IgD-negative memory B cell (primary cell): ENCODE results near the gene RNF11. TPM values are rescaled to one million over a fixed set of nuclear protein-coding genes. Genes with fewer than 3 reads are reported as not detected.

Experiments used
- H3K27ac Mint-ChIP-seq, 3 donors: one replicate each; pipeline ENCODE4 v1.8.0; 2020 to 2022; ENCODE audit warnings: mild to moderate bottlenecking in 3 of 3, mixed read lengths in 3 of 3, moderate library complexity in 1 of 3
- H3K27me3 Mint-ChIP-seq: one replicate; pipeline ENCODE4 v1.8.0; 2021; ENCODE audit warnings: mixed read lengths
- H3K36me3 Mint-ChIP-seq: one replicate; pipeline ENCODE4 v1.8.0; 2020; ENCODE audit warnings: mild to moderate bottlenecking, mixed read lengths
- H3K4me1 Mint-ChIP-seq, 3 donors: one replicate each; pipeline ENCODE4 v1.8.0; 2020 to 2022; ENCODE audit warnings: mixed read lengths in 3 of 3, mild to moderate bottlenecking in 1 of 3
- H3K4me3 Mint-ChIP-seq, 4 donors: one replicate each; pipeline ENCODE4 v1.8.0; 2020 to 2022; ENCODE audit warnings: mild to moderate bottlenecking in 4 of 4, mixed read lengths in 4 of 4, moderate library complexity in 3 of 4
- H3K9me3 Mint-ChIP-seq, 3 donors: one replicate each; pipeline ENCODE4 v1.8.0; 2020 to 2021; ENCODE audit warnings: mixed read lengths in 3 of 3, mild to moderate bottlenecking in 1 of 3
- polyA plus RNA-seq: library from polyadenylated mRNA; unstranded; fragments of 300-500 nt; fragmentation: Illumina TruSeq; gene quantifications from one replicate; pipeline ENCODE4 v1.2.3, GENCODE V29; 2021

The RNF11 gene
- polyA plus RNA-seq, 1 donor from 2014 or later: 14.9 TPM

DNA sequence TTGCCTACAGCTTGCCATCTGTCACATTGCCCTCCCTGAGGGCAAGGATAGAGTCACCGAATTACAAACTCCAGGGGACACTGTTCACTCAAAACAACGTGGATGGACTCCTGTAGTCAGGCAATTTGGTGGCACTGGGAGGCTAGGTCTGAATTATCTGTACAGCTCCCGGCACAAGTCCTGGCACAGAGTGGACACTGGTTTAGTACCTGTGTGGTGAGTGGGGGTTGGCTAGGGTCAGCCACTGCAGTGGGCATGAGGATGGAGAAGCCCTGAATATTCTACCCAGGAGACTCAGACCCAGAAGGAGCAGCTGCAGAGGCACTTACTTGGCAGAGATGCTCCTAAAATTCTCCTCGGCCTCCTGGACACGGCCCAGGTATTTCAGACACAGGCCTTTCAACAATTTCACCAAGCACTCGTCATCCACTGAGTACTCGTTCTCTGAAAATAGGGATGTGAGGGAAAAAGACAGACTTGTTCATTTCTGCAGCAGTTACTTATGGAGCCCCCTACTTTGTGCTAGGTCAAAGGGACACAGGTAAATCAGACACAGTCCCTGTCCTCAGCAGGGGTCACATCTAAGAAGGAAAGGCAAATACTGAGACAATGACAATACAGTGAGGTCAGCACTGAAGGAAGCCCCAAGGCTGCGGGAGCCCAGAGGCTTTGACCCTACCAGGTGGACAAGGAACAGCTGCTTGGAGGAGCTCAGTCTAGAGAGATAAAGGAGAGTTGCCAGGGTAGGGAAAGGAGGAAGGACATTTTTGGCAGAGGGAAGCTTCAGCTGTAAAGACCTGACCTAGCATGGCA, 53.8 kb downstream of the RNF11 start:
- Mint-ChIP-seq H3K4me3 (peak overlapping the region in 1 of 4 donors; percentile 49), H3K27ac (peak overlapping the region in 1 of 3 donors; percentile 20), H3K36me3 (no peaks in the 10 kb centered on the region), H3K9me3 (no peaks in the 10 kb centered on the region), H3K4me1 (peaks cover 0 to 4% (median 1%) of the 10 kb centered on the region in 3 donors), H3K27me3 (peaks cover 1% of the 10 kb centered on the region)

DNA sequence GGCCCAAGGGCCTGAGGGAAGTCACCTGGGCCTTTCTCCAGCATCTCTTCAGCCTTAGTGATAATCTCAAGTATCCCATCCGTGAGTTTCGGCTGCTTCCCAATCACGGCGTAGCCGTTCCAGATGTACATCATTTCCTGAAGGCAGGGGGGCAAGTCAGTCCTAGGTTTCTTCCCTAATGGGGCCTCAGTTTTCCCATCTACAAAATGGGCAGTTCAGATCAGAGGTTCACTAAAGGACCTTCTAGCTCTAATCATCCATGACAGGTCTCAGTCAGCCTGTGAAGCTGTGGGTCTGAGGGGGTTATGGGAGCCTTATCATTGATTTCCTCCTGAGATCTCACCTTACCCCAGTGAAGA, 54.4 kb downstream of the RNF11 start:
- H3K4me3 Mint-ChIP-seq: no peak overlapping the region
- no peaks in the 10 kb centered on the region for H3K27me3 Mint-ChIP-seq
- peak overlapping the region in 1 of 3 donors; percentile 20 for H3K27ac Mint-ChIP-seq
- H3K4me1 Mint-ChIP-seq: peaks cover 0 to 4% (median 2%) of the 10 kb centered on the region in 3 donors
- no peaks in the 10 kb centered on the region for H3K9me3 Mint-ChIP-seq
- H3K36me3 Mint-ChIP-seq: no peaks in the 10 kb centered on the region

DNA sequence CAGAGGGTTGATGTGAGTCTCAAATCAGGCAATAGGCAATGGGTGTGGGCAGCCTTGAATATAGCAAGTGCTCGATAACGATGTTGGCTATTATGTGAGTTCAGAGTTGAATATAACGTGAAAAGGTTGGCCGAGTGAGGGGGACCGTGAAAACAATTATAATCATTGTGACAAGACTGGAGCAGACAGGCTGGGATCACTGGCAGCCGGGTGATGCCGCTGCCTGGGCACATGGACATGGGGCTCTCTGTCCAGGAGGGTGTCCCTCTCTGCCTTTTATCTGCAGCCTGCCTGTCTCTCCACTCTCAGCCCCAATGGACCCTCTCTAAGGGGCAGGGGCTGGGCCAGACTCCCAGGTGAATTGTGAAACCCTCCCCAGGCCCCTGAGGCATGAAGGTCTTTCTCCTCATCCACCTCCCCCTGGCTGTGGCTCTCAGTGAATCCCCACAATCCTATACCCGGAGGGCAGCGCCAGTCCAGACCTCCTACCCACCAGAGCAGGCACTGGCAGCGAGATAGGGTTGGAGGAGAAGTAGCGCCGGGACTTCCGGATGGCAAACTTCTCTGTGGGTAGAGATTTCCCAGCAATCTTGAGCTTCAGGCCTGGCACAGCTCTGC, 57.9 kb downstream of the RNF11 start:
- no peaks in the 10 kb centered on the region for H3K9me3 Mint-ChIP-seq
- no peaks in the 10 kb centered on the region for H3K36me3 Mint-ChIP-seq
- peak overlapping the region in 1 of 3 donors; percentile 19 for H3K27ac Mint-ChIP-seq
- H3K27me3 Mint-ChIP-seq: peaks cover 2% of the 10 kb centered on the region
- no peak overlapping the region for H3K4me3 Mint-ChIP-seq
- peaks cover 2 to 4% (median 4%) of the 10 kb centered on the region in 3 donors for H3K4me1 Mint-ChIP-seq

DNA sequence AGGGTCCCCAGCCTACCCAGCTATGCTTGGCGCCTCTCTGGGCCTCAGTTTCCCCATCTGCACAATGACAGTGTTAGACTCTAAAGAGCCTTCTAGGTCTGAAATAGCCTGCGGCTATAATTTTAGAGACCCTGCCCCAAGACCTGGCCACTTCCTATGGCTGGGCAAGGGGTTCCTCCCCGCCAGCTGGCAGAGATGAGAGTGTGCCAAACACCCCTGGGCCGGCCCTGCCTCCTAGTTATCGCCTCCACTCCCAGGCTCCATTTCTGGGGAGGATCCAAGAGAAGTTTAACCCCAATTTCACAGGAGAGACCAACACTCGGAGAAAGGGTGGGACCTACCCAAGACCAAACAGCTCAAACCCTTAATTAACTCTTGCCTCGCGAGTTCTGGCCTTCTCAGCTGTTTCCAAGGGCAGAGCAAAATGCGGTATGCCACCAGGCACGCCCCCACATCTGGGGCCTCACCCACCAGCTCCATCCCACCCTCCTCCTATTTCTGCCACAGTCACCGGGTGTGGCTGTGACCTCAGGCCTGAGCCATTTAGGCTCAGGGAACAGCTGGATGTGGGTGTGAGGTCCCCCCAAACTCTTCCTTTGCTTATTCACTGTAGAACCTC, 58.6 kb downstream of the RNF11 start:
- Mint-ChIP-seq H3K4me1 (peaks cover 2 to 4% (median 4%) of the 10 kb centered on the region in 3 donors), H3K27ac (no peak overlapping the region)

DNA sequence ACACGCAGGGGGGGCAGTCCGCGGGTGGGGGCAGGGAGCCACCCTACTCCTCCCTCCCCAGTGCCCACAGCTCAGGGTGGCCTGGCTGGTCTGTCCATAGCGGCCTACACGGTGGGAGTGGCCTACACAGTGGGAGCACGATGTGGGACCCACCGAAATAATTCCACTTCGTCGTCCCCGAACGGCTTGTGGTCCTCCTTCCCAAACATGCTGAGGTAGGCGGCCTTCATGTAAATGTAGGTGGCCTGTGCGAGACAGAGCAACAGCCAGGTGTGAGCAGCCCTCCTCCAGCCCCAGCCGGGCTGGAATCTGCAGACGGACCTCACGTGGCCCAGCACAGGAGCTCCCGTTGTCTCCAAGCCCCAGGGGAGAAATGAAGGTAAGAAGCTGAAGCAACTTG, 59.9 kb downstream of the RNF11 start:
- peak overlapping the region in 1 of 4 donors; percentile 33 for H3K4me3 Mint-ChIP-seq
- H3K36me3 Mint-ChIP-seq: no peaks in the 10 kb centered on the region
- H3K9me3 Mint-ChIP-seq: no peaks in the 10 kb centered on the region
- H3K27ac Mint-ChIP-seq: no peak overlapping the region
- peaks cover 2 to 4% (median 4%) of the 10 kb centered on the region in 3 donors for H3K4me1 Mint-ChIP-seq
- H3K27me3 Mint-ChIP-seq: peaks cover 2% of the 10 kb centered on the region

More for the DNA sequence above, 58.6 kb downstream of the RNF11 start:
- Mint-ChIP-seq H3K9me3 (no peaks in the 10 kb centered on the region), H3K4me3 (no peak overlapping the region), H3K27me3 (peaks cover 2% of the 10 kb centered on the region), H3K36me3 (no peaks in the 10 kb centered on the region)

DNA sequence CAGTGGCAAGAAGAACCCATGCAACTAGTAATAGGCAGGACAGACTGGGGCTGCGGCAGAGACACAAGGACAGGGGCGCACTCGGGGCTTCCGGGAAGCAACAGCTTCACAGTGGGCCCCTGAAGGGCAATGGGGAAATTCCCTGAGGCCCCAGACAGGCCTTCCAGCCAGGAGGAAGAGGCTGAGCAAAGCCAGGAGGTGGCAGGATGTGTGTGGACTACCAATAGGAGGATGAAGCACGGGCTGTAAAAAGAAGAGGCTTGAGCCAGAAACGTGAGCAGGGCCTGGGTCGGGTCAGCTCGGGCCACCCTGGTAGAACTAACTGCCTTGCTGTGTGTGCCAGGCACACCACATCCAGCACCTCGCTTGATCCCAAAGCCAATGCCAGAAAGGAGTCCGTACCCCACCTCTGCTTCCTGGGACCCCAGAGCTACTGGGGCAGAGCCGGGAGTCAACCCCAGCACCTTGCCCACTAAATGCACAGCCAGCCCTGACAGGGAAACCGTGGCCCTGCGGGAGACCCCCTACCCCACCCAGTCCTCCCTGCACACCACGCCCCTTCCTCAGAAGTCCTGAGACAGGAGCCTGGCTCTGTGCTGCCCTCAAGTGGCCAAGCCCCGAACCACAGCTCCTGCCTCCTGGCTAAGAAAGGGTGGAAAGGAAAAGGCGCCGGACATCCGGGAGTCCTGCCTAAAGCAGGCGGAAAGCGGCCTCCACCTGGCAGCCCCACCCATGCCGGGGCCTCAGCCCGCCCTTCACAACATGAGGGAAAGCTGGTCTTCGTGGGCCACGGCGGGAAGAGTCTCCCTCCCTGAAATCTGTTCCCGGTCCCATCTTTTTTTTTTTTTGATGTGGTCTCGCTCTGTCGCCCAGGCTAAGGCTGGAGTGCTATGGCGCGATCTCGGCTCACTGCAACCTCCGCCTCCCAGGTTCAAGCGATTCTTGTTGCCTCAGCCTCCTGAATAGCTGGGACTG, 60.6 kb downstream of the RNF11 start:
- H3K36me3 Mint-ChIP-seq: no peaks in the 10 kb centered on the region
- H3K4me3 Mint-ChIP-seq: peak overlapping the region; percentile 29 to 81 (median 69)
- peaks cover 2% of the 10 kb centered on the region for H3K27me3 Mint-ChIP-seq
- peaks cover 2 to 4% (median 4%) of the 10 kb centered on the region in 3 donors for H3K4me1 Mint-ChIP-seq
- no peak overlapping the region for H3K27ac Mint-ChIP-seq
- no peaks in the 10 kb centered on the region for H3K9me3 Mint-ChIP-seq

DNA sequence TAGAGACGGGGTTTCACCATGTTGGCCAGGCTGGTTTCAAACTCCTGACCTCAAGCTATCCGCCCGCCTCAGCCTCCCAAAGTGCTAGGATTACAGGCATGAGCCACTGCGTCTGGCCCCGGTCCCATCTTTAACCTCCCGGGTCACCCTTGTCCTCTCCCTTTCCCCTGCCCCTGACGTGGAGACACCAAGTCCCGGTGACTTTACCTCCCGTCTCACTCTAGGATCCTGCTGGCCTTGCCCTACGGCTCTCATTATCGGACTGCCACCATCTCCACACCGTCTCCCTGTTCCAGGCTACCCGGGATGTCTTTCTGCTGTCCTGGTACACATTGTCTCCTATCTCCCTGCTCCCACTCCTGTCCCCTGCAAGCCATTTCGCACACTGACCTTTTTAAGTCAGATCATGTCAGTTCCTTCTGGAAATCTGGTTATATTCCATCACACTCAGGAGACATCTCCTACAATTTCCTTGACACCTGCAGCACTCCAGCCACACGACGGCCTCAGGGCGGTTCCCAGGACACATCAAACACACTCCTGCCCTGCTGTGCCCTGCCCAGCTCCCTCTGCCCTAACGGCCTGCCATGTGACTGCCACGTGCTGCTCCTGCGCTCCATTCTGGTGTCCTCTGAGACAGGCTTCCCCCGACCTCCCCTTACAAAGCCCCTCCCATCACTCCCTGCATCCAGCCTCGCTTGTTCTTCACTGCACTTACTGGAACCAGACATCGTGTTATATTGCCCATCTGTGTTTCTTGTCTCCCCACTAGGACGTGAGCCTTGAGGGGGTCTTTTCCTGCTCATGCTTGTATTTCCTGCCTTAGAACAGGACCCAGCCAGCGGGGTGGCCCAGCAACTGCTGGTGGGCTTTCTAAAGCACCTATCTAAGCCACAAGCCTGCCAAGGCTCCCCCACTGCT, 61.6 kb downstream of the RNF11 start:
- Mint-ChIP-seq H3K9me3 (no peaks in the 10 kb centered on the region), H3K36me3 (no peaks in the 10 kb centered on the region), H3K27ac (no peak overlapping the region), H3K27me3 (peaks cover 6% of the 10 kb centered on the region), H3K4me3 (peak overlapping the region in 3 of 4 donors; percentile 68 to 76 (median 75)), H3K4me1 (peaks cover 2 to 4% (median 4%) of the 10 kb centered on the region in 3 donors)

DNA sequence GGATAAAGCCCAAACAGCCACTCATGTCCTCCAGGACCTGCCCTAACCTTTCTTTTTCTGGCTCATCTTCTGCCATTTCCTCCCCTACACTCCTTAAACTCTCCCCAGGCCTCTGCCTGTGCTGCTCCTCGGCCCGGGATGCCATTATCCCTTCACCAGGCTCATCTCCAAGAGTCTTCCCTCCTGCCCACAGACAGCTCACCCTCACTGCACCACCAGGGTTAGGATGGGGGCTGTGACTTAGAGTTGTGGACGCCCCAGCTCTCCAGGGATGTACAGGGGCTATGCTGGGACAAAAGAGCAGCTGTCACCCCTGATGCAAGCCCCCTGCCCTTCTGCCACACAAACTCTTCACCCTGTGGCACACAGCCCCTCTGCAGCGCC, 62.2 kb downstream of the RNF11 start:
- H3K27ac Mint-ChIP-seq: peak overlapping the region in 1 of 3 donors; percentile 28
- no peaks in the 10 kb centered on the region for H3K9me3 Mint-ChIP-seq
- H3K4me1 Mint-ChIP-seq: peaks cover 2 to 4% (median 4%) of the 10 kb centered on the region in 3 donors
- H3K36me3 Mint-ChIP-seq: no peaks in the 10 kb centered on the region
- peaks cover 6% of the 10 kb centered on the region for H3K27me3 Mint-ChIP-seq
- peak overlapping the region in 2 of 4 donors; percentile 15 to 68 for H3K4me3 Mint-ChIP-seq

DNA sequence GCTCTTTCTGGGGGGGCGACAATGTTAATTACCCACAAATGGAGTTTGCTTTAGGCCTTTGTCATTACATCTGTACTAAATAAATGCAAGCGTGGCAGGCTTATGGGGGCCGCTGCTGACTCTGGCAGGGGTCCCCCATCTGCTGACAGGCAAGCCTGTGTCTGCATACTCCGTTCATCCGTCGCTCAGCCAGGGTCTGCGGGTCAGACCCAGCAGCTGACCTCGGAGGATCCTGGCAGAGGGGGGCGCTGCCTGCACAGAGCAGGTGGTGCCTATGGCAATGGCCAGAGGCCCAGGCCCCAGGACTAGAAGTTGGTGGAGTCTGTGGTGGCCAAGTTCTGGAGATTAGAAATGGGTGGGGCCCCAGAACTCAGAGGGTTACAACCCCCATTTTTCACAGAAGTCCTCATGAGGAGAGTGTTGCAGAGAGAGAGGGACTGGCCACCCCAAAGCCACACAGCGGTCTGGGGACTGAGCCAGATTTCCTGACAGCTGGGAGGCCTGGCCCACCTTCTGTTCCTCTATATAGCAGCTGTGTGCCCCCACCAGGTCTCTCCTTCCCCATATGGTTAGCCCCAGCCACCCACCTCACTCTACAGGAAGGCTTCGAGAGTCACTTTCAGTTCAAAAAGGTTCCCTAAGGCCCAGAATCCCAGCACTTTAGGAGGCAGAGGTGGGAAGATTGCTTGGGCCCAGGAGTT, 63.3 kb downstream of the RNF11 start:
- H3K9me3 Mint-ChIP-seq: no peaks in the 10 kb centered on the region
- peak overlapping the region in 1 of 3 donors; percentile 28 for H3K27ac Mint-ChIP-seq
- peaks cover 6% of the 10 kb centered on the region for H3K27me3 Mint-ChIP-seq
- no peak overlapping the region for H3K4me3 Mint-ChIP-seq
- H3K4me1 Mint-ChIP-seq: peaks cover 4 to 8% (median 6%) of the 10 kb centered on the region in 3 donors
- no peaks in the 10 kb centered on the region for H3K36me3 Mint-ChIP-seq

DNA sequence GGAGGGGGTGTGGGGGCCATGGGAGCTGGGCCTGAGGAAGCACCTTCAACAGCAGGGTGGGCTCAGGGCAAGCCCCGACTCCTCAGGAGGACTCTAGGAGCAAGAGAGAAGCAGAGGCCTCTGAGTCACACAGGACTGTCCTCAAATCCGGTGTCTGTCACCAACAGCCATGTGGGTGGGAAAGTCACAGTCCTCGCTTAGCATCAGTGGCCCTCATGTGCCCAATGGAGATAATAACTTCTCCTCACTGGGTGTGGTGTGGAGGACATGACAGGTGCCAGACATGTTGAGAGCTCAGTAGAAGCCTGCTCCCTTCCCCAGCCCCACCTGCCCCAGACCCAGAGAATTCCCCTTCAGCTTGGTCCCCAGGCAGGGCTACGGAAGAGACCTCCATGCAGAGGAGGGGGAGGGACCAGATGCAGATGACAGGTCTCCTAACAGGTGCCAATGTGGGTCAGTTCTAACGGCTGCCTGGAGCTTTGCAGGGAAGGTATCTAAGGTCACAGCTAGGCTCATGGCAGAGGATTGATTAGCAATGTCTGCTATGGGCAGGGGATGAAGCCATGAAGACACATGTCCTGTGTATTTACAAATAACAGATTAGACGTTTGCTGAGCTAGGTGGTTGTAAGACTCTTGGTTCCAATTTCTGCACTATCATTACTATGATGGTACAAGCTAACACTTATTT, 64.1 kb downstream of the RNF11 start:
- Mint-ChIP-seq H3K36me3 (no peaks in the 10 kb centered on the region), H3K9me3 (no peaks in the 10 kb centered on the region)

DNA sequence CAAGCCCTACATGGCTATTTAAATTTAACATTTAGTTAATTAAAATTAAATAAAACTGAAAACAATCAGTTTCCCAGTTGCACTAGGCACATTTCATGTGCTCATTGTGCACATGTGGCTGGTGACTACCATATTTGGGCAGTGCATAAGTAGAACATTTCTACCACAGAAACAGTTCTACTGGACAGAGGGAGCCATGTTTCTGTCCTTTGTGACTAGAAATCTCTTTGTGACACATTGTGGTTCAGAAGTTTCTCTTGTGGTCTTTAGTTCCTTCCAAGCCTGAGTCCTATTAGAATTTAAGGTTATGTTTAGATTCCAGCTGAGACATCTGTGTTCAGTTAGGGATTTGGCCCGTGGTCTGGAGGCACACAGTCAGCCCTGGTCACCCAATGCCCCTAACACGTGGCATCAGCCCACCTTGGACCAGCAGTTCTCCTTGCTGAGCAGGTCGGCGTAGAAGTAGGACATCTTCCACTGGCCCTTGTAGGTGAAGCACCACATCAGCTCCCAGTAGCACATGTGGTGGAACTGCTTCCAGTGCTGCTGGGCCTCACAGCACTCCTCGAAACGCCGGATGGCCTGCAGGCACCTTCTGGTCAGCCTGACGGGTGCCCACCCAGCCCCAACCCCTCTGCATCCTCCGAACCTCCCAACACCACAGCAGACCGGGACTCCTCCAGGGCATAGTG, 65.2 kb downstream of the RNF11 start:
- Mint-ChIP-seq H3K27me3 (peaks cover 6% of the 10 kb centered on the region), H3K9me3 (no peaks in the 10 kb centered on the region), H3K4me3 (no peak overlapping the region), H3K4me1 (peaks cover 4% of the 10 kb centered on the region in 3 donors), H3K27ac (no peak overlapping the region), H3K36me3 (no peaks in the 10 kb centered on the region)

More for the DNA sequence above, 64.1 kb downstream of the RNF11 start:
- Mint-ChIP-seq H3K4me3 (no peak overlapping the region), H3K27ac (no peak overlapping the region), H3K4me1 (peaks cover 4 to 8% (median 4%) of the 10 kb centered on the region in 3 donors), H3K27me3 (peaks cover 6% of the 10 kb centered on the region)

DNA sequence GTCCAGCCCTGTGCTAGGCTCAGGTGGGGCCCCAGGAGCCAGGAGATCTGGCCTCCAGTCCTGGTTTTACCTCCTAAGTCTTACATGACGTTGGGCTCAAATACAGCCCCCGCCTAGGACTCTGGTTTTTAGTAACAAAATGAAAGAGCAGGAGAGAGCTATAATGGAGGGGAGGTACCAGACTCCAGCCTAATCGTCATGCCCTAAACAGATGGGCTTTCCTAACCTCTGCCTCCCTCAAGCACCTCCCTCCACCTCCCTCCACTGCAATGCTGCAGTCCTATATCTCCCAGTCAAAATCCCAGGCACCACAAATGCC, 65.7 kb downstream of the RNF11 start:
- peaks cover 2 to 4% (median 4%) of the 10 kb centered on the region in 3 donors for H3K4me1 Mint-ChIP-seq
- H3K4me3 Mint-ChIP-seq: no peak overlapping the region
- no peaks in the 10 kb centered on the region for H3K36me3 Mint-ChIP-seq
- peaks cover 6% of the 10 kb centered on the region for H3K27me3 Mint-ChIP-seq
- H3K27ac Mint-ChIP-seq: no peak overlapping the region
- no peaks in the 10 kb centered on the region for H3K9me3 Mint-ChIP-seq
